Ovary (tissue), 3 donors: Measurements from ENCODE around the gene RPUSD3.
"Not testable (repeated sequence)": the region's sequence is repeated elsewhere in the genome, so short reads cannot be mapped to it uniquely, and the experiment has no call there.

ENCODE experiments used
- EP300 ChIP-seq: sonication (generic); formaldehyde crosslinking; IDR thresholded peaks from one replicate; pipeline ENCODE4 v1.6.1; 2017; ENCODE audit warnings: antibody characterized with exemption
- POLR2A ChIP-seq: fragments of 450-650 bp; IDR thresholded peaks from one replicate; pipeline ENCODE4 v1.6.1; 2017; ENCODE audit warnings: antibody characterized with exemption, mild to moderate bottlenecking, moderate library complexity
- TF ChIP-seq, protein P1 (sequence below), 3 donors: fragments of 450-650 bp in 2 of 3; fragments of 200-600 bp in 1 of 3; IDR thresholded peaks; one replicate each; pipeline versions ENCODE4 v1.5.1 to v1.8.0; 2016 to 2022; ENCODE audit warnings: antibody characterized with exemption in 3 of 3, mild to moderate bottlenecking in 1 of 3
- donor health status: DM: no; HTN: no; CAD: no.

DNA sequence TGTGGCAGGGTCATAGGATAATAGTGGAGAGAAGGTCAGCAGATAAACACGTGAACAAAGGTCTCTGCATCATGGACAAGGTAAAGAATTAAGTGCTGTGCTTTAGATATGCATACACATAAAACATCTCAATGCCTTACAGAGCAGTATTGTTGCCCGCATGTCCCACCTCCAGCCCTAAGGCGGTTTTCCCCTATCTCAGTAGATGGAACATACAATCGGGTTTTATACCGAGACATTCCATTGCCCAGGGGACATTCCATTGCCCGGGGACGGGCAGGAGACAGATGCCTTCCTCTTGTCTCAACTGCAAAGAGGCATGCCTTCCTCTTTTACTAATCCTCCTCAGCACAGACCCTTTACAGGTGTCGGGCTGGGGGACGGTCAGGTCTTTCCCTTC lies 4.1 kb upstream of the RPUSD3 start:
- TF ChIP-seq, protein P1, sequence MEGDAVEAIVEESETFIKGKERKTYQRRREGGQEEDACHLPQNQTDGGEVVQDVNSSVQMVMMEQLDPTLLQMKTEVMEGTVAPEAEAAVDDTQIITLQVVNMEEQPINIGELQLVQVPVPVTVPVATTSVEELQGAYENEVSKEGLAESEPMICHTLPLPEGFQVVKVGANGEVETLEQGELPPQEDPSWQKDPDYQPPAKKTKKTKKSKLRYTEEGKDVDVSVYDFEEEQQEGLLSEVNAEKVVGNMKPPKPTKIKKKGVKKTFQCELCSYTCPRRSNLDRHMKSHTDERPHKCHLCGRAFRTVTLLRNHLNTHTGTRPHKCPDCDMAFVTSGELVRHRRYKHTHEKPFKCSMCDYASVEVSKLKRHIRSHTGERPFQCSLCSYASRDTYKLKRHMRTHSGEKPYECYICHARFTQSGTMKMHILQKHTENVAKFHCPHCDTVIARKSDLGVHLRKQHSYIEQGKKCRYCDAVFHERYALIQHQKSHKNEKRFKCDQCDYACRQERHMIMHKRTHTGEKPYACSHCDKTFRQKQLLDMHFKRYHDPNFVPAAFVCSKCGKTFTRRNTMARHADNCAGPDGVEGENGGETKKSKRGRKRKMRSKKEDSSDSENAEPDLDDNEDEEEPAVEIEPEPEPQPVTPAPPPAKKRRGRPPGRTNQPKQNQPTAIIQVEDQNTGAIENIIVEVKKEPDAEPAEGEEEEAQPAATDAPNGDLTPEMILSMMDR (IDR thresholded peaks at IDR 0.05), result not testable (repeated sequence)
- not testable (repeated sequence) for TF ChIP-seq POLR2A, EP300
